Measurements from ENCODE around the gene PSMG2.
A peak's percentile ranks its signal among the peaks of the same experiment; 100 is the strongest.

Gene PSMG2

GRCh38 chr18:12658426-12659138, 44.3 kb upstream of the PSMG2 start:
- in situ Hi-C loops (cut with HindIII; ENCODE audit: low sequenced_read_pairs), result no loop called here
- no peak for DNase-seq (ENCODE audit: low read depth)
- H3K4me3 ChIP-seq (ENCODE audit: low read depth, low read length), result peak overlapping the region; percentile 64
- TF ChIP-seq CTCF (IDR thresholded peaks at IDR 0.05; ENCODE audit: low read depth, low read length, missing control alignments), result no peak

GRCh38 chr18:12659904-12660605, 42.8 kb upstream of the PSMG2 start:
- no peak overlapping the region for H3K4me3 ChIP-seq (ENCODE audit: low read depth, low read length)
- in situ Hi-C loops (cut with HindIII; ENCODE audit: low sequenced_read_pairs), result no loop called here
- peak; percentile 52 for DNase-seq (ENCODE audit: low read depth)
- TF ChIP-seq CTCF (IDR thresholded peaks at IDR 0.05; ENCODE audit: low read depth, low read length, missing control alignments), result peak; percentile 88

GRCh38 chr18:12668041-12668440, 34.8 kb upstream of the PSMG2 start:
- no peak overlapping the region for H3K4me3 ChIP-seq (ENCODE audit: low read depth, low read length)
- in situ Hi-C loops (cut with HindIII; ENCODE audit: low sequenced_read_pairs), result no loop called here
- DNase-seq (ENCODE audit: low read depth), result no peak
- no peak for TF ChIP-seq CTCF (IDR thresholded peaks at IDR 0.05; ENCODE audit: low read depth, low read length, missing control alignments)

DNA sequence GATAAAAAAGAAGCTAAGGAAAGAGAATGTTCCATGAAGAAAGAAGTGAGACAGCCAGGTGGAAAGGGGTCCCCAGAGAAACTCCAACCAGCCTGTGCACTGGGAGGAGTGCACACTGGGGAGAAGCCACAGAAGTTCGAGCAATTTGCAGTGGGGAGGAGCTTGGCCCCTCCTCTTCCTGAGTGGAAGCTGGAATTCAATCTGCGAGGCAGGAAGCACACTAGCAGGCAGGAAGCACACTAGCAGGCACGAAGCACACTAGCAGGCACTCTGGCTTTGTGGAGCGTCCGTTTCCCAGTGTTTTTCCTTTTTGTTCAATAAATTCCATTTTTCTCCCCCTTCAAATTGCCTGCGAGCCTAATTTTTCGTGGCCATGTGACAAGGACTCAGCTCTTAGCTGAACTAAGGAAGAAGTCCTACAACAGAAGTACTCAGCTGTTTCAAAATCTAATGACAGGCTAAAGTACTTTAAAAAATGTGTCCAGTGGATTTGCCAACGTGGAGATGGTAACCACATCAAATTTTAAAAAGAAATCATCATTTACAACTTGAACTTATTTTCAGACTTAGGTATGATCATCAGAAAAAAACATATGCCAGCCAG, 23.6 kb upstream of the PSMG2 start:
- no peak for TF ChIP-seq CTCF (IDR thresholded peaks at IDR 0.05; ENCODE audit: low read depth, low read length, missing control alignments)
- no peak overlapping the region for H3K4me3 ChIP-seq (ENCODE audit: low read depth, low read length)
- no peak for DNase-seq (ENCODE audit: low read depth)
- in situ Hi-C loops (cut with HindIII; ENCODE audit: low sequenced_read_pairs), result no loop called here

GRCh38 chr18:12686100-12686499, 16.7 kb upstream of the PSMG2 start:
- no peak for DNase-seq (ENCODE audit: low read depth)
- in situ Hi-C loops (cut with HindIII; ENCODE audit: low sequenced_read_pairs), result no loop called here
- no peak overlapping the region for H3K4me3 ChIP-seq (ENCODE audit: low read depth, low read length)
- peak; percentile 36 for TF ChIP-seq CTCF (IDR thresholded peaks at IDR 0.05; ENCODE audit: low read depth, low read length, missing control alignments)

DNA sequence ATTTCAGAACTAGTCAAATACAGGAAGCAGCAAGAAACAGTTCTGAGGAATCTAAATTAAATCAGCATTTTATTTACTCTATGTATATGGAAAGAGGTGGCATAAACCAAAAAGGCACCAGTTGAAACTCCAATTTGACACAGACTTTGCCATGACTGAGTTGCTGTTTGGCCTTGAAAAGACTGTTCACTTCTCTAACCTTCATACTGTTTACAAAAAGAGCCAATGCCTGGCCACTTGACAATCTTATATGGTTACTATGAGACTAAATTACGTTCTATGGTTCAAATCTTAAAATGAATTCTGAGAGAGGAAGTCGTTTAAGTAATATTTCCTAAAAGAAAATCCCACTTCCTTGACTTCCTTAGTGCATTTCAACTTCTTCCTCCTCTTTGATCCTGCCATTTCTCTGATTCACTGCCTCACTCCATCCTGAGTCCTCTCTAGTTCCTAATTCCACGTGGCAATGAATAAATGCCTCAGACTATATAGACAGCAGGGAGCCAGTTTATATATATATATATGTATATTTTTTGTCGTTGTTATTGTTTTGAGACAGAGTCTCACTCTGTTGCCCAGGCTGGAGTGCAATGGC, 13.5 kb upstream of the PSMG2 start:
- no peak overlapping the region for H3K4me3 ChIP-seq (ENCODE audit: low read depth, low read length)
- TF ChIP-seq CTCF (IDR thresholded peaks at IDR 0.05; ENCODE audit: low read depth, low read length, missing control alignments), result no peak
- in situ Hi-C loops (cut with HindIII; ENCODE audit: low sequenced_read_pairs), result no loop called here
- DNase-seq (ENCODE audit: low read depth), result no peak

Measured in astrocyte of the cerebellum (primary cell).